Measurements from ENCODE around the gene AGPAT4. TPM values are rescaled to one million over a fixed set of nuclear protein-coding genes. Genes with fewer than 3 reads are reported as not detected.
A peak's percentile ranks its signal among the peaks of the same experiment; 100 is the strongest.

Gene AGPAT4
- polyA plus RNA-seq, 1 donor from 2014 or later: 0.98 TPM

- Mint-ChIP-seq H3K4me1 (no peaks in the 10 kb centered on the region), H3K36me3 (peaks cover 4% of the 10 kb centered on the region), H3K4me3 (no peak overlapping the region), H3K27me3 (no peaks in the 10 kb centered on the region), H3K9me3 (peaks cover 0 to 5% (median 3%) of the 10 kb centered on the region in 3 donors), H3K27ac (no peak overlapping the region)
Observed at GRCh38 chr6:161219680-161220079, 54.2 kb downstream of the AGPAT4 start.

GRCh38 chr6:161218222-161218621, 55.6 kb downstream of the AGPAT4 start:
- H3K4me3 Mint-ChIP-seq: no peak overlapping the region
- peaks cover 4% of the 10 kb centered on the region for H3K36me3 Mint-ChIP-seq
- H3K4me1 Mint-ChIP-seq: no peaks in the 10 kb centered on the region
- H3K9me3 Mint-ChIP-seq: peaks cover 1 to 5% (median 3%) of the 10 kb centered on the region in 3 donors
- H3K27ac Mint-ChIP-seq: peak overlapping the region in 1 of 3 donors; percentile 20
- no peaks in the 10 kb centered on the region for H3K27me3 Mint-ChIP-seq

- peaks cover 2% of the 10 kb centered on the region for H3K36me3 Mint-ChIP-seq
- H3K4me1 Mint-ChIP-seq: no peaks in the 10 kb centered on the region
- peaks cover 1 to 5% (median 3%) of the 10 kb centered on the region in 3 donors for H3K9me3 Mint-ChIP-seq
- no peak overlapping the region for H3K27ac Mint-ChIP-seq
- no peaks in the 10 kb centered on the region for H3K27me3 Mint-ChIP-seq
- peak overlapping the region in 1 of 4 donors; percentile 29 for H3K4me3 Mint-ChIP-seq
Observed at GRCh38 chr6:161217628-161218027, 56.2 kb downstream of the AGPAT4 start.

- Mint-ChIP-seq H3K9me3 (peaks cover 1 to 5% (median 4%) of the 10 kb centered on the region in 3 donors), H3K36me3 (peaks cover 2% of the 10 kb centered on the region)
Observed at GRCh38 chr6:161216616-161217205, 57.1 kb downstream of the AGPAT4 start.

GRCh38 chr6:161215876-161216615, 57.8 kb downstream of the AGPAT4 start:
- Mint-ChIP-seq H3K4me3 (no peak overlapping the region), H3K27me3 (no peaks in the 10 kb centered on the region), H3K27ac (no peak overlapping the region), H3K36me3 (peaks cover 2% of the 10 kb centered on the region), H3K9me3 (peaks cover 1 to 6% (median 5%) of the 10 kb centered on the region in 3 donors), H3K4me1 (no peaks in the 10 kb centered on the region)

More at GRCh38 chr6:161216616-161217205, 57.1 kb downstream of the AGPAT4 start:
- no peak overlapping the region for H3K27ac Mint-ChIP-seq
- no peak overlapping the region for H3K4me3 Mint-ChIP-seq
- no peaks in the 10 kb centered on the region for H3K4me1 Mint-ChIP-seq
- no peaks in the 10 kb centered on the region for H3K27me3 Mint-ChIP-seq

- peaks cover 2% of the 10 kb centered on the region for H3K36me3 Mint-ChIP-seq
- no peak overlapping the region for H3K4me3 Mint-ChIP-seq
- H3K9me3 Mint-ChIP-seq: peaks cover 1 to 6% (median 5%) of the 10 kb centered on the region in 3 donors
- no peaks in the 10 kb centered on the region for H3K4me1 Mint-ChIP-seq
- no peak overlapping the region for H3K27ac Mint-ChIP-seq
- H3K27me3 Mint-ChIP-seq: no peaks in the 10 kb centered on the region
Observed at GRCh38 chr6:161215193-161215592, 58.7 kb downstream of the AGPAT4 start.

- no peak overlapping the region for H3K4me3 Mint-ChIP-seq
- H3K9me3 Mint-ChIP-seq: peaks cover 1 to 6% (median 5%) of the 10 kb centered on the region in 3 donors
- no peaks in the 10 kb centered on the region for H3K4me1 Mint-ChIP-seq
- peaks cover 2% of the 10 kb centered on the region for H3K36me3 Mint-ChIP-seq
- H3K27me3 Mint-ChIP-seq: no peaks in the 10 kb centered on the region
- no peak overlapping the region for H3K27ac Mint-ChIP-seq
Observed at GRCh38 chr6:161214722-161215121, 59.1 kb downstream of the AGPAT4 start.

- Mint-ChIP-seq H3K36me3 (peaks cover 2% of the 10 kb centered on the region), H3K4me3 (no peak overlapping the region), H3K27me3 (no peaks in the 10 kb centered on the region), H3K9me3 (peaks cover 3 to 7% (median 6%) of the 10 kb centered on the region in 3 donors), H3K27ac (no peak overlapping the region), H3K4me1 (no peaks in the 10 kb centered on the region)
Observed at GRCh38 chr6:161212902-161213301, 61.0 kb downstream of the AGPAT4 start.

GRCh38 chr6:161211380-161212035, 62.4 kb downstream of the AGPAT4 start:
- H3K27me3 Mint-ChIP-seq: no peaks in the 10 kb centered on the region
- no peak overlapping the region for H3K4me3 Mint-ChIP-seq
- H3K9me3 Mint-ChIP-seq: peaks cover 3 to 6% (median 3%) of the 10 kb centered on the region in 3 donors
- peaks cover 6% of the 10 kb centered on the region for H3K36me3 Mint-ChIP-seq
- no peaks in the 10 kb centered on the region for H3K4me1 Mint-ChIP-seq
- H3K27ac Mint-ChIP-seq: no peak overlapping the region

GRCh38 chr6:161210857-161211256, 63.0 kb downstream of the AGPAT4 start:
- peaks cover 8% of the 10 kb centered on the region for H3K36me3 Mint-ChIP-seq
- no peaks in the 10 kb centered on the region for H3K4me1 Mint-ChIP-seq

GRCh38 chr6:161207200-161207599, 66.7 kb downstream of the AGPAT4 start:
- H3K4me1 Mint-ChIP-seq: no peaks in the 10 kb centered on the region
- H3K27ac Mint-ChIP-seq: no peak overlapping the region
- H3K36me3 Mint-ChIP-seq: peaks cover 6% of the 10 kb centered on the region
- no peak overlapping the region for H3K4me3 Mint-ChIP-seq
- H3K27me3 Mint-ChIP-seq: peaks cover 5% of the 10 kb centered on the region
- peaks cover 2 to 3% (median 2%) of the 10 kb centered on the region in 3 donors for H3K9me3 Mint-ChIP-seq

More at GRCh38 chr6:161210857-161211256, 63.0 kb downstream of the AGPAT4 start:
- Mint-ChIP-seq H3K27me3 (no peaks in the 10 kb centered on the region), H3K4me3 (no peak overlapping the region), H3K9me3 (peaks cover 3 to 5% (median 3%) of the 10 kb centered on the region in 3 donors), H3K27ac (no peak overlapping the region)

- H3K4me3 Mint-ChIP-seq: no peak overlapping the region
- peaks cover 6% of the 10 kb centered on the region for H3K36me3 Mint-ChIP-seq
- H3K27me3 Mint-ChIP-seq: peaks cover 5% of the 10 kb centered on the region
- peaks cover 0 to 2% (median 2%) of the 10 kb centered on the region in 3 donors for H3K9me3 Mint-ChIP-seq
- H3K27ac Mint-ChIP-seq: no peak overlapping the region
- H3K4me1 Mint-ChIP-seq: no peaks in the 10 kb centered on the region
Observed at GRCh38 chr6:161204866-161205557, 68.8 kb downstream of the AGPAT4 start.

GRCh38 chr6:161200610-161201370, 73.1 kb downstream of the AGPAT4 start:
- Mint-ChIP-seq H3K27ac (no peak overlapping the region), H3K4me1 (peaks cover 0 to 4% (median 0%) of the 10 kb centered on the region in 3 donors), H3K4me3 (no peak overlapping the region), H3K36me3 (no peaks in the 10 kb centered on the region), H3K9me3 (peaks cover 0 to 2% (median 0%) of the 10 kb centered on the region in 3 donors), H3K27me3 (peaks cover 5% of the 10 kb centered on the region)

- H3K27ac Mint-ChIP-seq: no peak overlapping the region
- H3K4me3 Mint-ChIP-seq: peak overlapping the region in 1 of 4 donors; percentile 79
- peaks cover 5% of the 10 kb centered on the region for H3K27me3 Mint-ChIP-seq
- peaks cover 0 to 2% (median 0%) of the 10 kb centered on the region in 3 donors for H3K9me3 Mint-ChIP-seq
- peaks cover 0 to 4% (median 0%) of the 10 kb centered on the region in 3 donors for H3K4me1 Mint-ChIP-seq
- H3K36me3 Mint-ChIP-seq: no peaks in the 10 kb centered on the region
Observed at GRCh38 chr6:161199850-161200249, 74.0 kb downstream of the AGPAT4 start.

Measured in IgD-negative memory B cell (primary cell).